ENCODE results near the gene CTSD.
"Not testable (repeated sequence)": the region's sequence is repeated elsewhere in the genome, so short reads cannot be mapped to it uniquely, and the experiment has no call there.

CTSD gene

GRCh38 chr11:1782031-1782590 is 18.4 kb upstream of the CTSD start:
- DNase-seq, result no peak

GRCh38 chr11:1781593-1781975 is 17.9 kb upstream of the CTSD start:
- DNase-seq, result no peak

DNA sequence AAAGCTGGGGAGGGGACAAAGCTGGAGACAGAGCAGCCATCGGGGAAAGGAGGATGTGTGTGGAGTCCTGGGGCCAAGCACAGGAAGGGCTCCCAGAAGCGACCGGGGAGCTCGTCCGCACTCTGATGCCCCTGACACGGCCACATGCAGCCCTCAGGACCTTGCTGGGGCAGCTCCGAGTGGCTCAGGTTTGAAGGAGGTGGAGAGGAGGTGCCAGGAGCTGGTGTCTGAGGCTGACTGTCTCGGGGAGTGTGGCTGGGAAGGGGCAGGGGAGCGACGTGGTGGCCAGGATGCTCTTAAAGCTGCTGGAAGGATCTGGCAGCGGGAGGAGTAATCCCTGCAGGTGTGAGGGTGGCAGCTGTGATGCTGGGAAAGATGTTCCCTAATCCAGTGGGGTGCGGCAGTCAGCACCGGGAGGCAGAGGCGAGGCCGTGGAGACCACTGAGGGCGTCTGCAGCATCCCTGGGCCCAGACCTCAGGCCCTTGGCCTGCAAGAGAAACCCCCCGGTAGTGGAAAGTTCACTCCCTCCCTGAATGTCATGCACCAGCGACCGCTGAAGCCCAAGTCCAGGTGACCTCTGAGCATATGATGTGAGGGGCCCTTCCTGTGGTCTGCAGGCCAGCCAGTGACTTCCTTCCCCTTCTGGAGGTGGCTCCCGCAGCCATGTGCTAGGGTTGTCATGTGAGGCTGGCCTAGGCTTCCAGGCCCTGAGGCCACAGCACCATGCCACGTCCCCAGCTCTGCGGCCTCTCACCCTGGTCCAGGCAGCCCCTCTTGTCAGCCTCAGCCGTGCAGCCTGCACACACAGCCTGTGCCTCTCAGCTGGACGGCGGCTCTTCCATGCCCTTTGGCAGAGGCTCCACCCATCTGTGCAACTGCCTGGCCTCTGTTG is 17.2 kb upstream of the CTSD start:
- no peak for DNase-seq

DNA sequence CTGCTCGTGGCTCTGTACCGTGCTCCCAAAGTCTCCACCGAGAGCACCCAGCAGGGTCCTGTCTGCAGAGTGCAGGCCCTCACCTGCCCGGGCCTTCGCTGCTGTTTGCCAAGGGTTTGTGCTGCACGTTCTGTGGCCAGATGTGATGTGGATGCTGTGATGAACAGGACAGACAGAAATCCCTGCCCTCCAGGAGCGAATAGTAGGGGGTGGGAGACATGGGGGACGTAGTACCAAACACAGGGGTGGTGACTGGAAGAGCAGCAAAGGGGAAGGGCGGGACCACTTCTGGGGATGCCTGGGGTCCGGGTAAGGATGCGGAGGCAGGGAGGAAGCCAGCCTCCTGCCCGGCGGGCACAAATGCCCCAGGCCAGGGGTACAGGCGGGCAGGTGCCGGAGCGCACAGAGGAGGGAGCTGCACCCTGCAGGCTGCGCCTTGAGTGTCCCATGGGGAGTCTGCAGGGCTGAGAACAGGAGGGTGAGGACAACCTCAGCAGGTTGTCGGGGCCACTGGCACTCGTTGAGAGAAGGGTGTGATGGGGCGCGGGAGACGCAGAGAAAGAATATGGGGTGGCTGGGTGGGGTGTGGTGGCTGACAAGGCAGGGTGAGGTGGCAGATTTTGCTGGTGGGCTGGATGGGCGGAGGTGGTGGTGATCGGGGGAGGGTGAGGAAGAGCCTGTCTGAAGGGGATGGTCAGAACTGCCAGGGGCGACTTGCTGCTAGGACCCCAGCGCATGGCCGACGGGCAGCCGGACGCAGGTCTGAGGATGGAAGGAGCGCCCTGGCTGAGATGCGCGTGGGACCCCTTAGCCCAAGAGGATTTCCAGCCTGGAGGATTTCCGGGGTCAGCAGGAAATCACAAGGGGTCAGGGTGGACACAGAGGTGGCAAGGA is 16.3 kb upstream of the CTSD start:
- DNase-seq, result no peak

DNA sequence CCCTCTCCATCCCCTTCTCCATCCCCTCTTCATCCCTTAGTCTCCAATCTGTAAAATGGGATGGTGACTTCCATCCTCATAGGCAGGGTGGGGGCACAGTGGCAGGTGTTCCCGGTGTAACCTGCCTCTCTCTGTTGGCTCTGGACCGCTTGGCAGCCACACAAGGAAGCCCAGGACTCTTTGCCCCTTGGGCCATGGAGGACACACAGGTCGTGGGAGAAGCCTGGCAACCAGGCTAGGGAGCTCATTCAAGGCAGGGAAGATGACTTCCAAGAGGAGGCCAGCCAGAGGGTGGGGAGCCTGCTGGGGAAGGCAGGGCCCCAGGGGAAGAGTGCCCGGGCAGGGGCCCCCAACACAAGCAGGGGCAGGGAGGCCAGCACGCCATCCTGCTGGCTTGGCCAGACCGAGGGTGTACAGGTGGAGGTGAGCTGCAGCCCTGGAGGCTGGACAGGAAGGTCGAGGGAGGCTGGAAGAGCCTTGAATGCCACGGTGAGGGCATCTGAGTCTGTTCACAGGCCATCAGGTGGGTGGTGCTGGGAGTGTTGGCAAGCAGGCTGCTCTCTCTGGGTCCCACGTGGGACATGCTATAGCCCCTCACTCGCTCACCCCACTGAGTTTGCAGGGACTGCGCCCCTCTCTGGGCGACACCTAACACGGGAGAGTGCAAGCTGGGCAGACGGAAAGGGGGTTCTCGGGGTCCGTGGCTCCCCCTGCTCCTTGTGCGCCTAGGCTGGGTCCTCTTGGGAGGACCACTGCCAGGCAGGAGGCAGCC is 15.5 kb upstream of the CTSD start:
- DNase-seq, result no peak

DNA sequence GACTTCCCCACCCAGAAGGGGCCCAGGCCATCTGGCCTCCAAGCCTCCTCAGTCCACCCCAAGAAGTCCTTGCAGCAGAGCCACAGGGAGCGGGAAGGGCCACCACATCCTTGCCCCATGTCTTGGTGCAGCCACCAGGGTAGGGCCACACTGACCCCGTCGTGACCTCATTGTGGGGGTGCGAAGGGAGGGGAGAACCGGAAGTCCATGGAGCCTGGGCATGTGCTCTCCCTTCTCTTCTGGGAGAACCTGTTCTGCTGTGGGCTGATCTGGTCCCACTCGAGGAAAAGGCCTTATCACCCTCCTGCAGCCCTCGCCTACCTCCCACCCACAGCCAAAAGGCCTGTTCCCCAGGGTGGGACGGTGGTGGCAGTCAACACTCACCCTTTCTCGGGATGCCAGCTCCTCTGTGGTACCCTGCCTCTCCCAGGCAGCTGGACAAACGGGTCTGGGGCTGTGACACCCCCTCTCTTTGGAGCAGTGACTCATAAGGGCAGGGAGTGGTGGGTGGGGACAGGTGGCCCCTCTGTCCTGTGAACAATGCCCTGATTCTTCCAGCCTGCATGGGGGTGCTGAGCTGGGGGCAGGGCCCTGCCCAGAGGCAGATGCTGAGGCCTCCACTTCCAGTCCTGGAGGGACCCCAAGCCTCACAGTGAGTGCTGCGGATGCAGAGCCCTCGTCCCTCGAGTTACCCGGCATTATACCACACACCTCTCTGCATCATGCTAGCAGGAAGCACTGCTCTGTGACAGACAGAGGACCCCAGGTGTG is 14.6 kb upstream of the CTSD start:
- DNase-seq, result no peak

GRCh38 chr11:1777737-1778136 is 14.0 kb upstream of the CTSD start:
- DNase-seq, result no peak

GRCh38 chr11:1776944-1777715 is 13.4 kb upstream of the CTSD start:
- DNase-seq, result no peak

- no peak for DNase-seq
Observed at GRCh38 chr11:1776331-1776851, 12.7 kb upstream of the CTSD start.

DNA sequence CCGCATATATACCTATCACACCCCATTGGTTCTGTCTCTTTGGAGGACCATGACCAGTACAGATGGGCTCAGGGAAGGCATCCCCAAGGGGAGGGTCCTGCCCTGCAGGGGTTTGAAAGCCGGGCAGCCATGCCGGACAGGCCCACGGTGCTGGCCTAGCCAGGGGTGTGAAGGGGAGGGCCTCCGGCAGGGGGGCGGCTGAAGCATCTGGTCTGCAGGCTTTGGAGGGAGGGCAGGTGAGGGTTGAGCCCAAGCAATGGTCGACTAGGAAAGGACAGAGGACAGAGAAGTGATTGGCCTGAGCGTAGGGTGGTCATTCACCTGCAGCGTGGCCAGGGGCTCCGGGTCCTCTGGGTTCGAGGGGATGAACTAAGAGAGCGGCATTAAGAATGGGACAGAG is 11.2 kb upstream of the CTSD start:
- DNase-seq, result no peak

DNA sequence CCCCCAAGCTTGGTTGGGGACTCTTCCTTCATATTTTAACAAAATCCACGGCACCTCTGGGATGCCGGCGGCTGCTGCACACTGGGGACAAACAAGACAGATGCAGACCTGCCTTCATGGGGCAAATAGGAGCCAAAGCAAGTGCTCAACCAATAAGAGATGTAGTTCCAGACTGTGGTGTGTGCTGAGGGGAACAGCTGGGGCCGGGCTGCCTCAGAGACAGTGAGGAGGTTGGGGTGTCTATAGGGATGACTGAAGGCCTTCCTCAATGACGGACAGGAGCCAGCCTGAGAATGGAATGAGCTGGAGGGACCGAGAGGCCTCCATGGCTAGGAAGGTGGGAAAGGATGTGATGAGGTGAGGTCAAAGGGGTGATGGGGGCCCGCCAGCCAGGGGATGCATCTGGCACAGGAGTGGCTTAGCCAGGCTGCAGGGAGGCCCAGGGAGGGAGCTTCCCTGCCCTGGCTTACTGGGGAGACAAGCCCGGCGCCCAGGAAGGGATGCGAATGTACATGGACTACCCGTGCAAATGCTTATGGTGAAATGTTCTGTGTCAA is 10.3 kb upstream of the CTSD start:
- DNase-seq, result no peak

DNA sequence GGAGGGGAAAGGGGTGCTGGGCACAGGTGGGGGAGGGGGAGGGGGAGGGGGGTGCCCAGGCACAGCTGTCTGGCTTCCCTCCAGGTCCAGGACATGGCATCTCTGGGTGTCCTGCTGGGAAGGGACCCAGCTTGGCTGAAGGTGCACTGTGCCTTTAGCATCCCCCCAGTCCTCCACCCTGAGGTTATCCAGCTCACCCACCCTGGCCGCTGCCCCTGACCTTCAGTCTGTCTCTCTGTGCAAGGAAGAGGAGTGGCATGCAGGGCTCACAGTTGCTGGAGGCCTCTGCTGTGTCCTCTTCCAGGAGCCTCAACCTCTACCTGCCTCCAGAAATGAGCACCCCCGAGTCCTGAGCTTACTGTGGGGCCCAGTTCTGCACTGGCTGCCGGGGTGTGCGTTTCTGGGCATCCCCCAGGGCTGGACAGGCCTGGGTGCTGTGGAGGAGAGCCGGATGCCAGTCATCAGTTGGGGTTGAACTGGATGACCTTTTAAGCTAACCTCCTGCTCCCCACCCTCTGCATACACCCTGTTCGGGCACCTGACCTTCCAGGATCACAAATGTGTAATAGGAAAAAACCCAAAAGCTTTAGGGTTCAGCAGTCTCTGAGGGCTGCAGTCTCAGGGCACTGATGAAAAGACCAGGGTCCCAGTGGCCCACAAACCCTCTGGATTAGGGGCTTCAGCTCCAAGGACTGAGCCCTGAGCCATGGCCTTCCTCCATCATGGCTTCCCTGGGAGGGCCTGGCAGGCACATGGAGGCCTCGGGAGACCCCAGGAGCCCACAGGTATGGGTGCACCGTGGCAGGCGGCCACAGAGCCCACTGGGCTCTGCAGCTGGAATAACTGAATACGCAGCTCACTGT is 9.6 kb upstream of the CTSD start:
- DNase-seq, result no peak

DNA sequence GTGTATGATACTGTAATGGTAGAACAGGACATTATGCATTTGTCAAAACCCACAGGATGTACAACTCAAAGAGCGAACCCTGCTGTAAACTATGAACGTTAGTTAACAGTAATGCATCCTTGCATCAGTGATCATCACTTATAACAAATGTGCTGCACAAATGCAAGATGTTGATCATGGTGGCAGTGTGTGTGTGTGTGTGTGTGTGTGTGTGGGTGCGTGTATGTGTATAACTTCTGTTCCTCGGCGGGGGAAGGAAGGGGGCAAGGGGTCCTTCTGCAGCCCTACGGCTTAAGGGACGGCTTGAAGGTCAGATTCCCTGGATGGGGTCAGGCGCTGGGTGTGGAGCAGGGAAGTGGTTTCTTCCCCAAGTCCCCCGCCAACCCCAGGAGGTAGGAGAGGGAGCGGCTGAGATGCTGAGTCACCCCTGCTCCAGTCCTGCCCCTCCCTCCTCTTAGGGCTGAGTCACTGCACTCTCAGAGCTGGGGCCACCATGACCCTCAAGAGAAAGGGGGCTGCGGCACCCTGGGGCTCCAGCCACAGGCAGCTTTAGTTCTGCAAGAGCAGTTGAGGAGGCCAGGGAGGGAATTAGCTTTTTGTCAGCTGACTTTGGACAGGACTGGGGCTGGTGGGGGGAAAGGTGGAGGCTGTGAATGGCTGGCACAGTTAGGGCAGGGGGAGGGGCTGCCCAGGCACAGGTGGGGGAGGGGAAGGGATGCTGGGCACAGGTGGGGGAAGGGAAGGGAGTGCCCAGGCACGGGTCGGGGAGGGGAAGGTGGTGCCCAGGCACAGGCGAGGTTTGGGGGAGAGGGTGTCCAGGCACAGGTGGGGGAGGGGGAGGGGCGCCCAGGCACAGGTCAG is 8.8 kb upstream of the CTSD start:
- peak; percentile 83 for DNase-seq

GRCh38 chr11:1771700-1772099 is 8.0 kb upstream of the CTSD start:
- DNase-seq, result no peak

GRCh38 chr11:1771273-1771672 is 7.5 kb upstream of the CTSD start:
- DNase-seq, result no peak

DNA sequence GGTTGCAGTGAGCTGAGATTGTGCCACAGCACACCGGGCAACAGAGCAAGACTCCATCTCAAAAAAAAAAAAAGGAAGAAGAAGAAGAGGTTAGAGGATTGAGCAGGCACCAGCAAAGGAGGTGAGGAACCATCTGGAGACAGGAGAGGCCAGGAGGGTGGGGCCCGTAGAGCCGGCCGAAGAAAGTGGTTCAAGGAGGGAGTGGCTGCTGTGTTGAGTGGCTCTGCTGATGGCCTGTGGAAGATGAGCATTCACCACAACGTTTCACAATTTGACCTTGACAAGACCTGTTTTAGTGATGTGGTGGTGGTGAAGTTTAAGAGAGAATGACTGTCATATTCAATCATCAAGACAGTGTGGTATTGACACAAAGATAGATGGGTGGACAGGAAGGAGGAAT is 6.8 kb upstream of the CTSD start:
- no peak for DNase-seq

GRCh38 chr11:1770061-1770460 is 6.3 kb upstream of the CTSD start:
- DNase-seq, result no peak

- DNase-seq, result not testable (repeated sequence)
Observed at GRCh38 chr11:1769304-1769936, 5.7 kb upstream of the CTSD start.
